Colonic mucosa (tissue), 4 donors: ENCODE data around the gene CNTFR. TPM values are rescaled to one million over a fixed set of nuclear protein-coding genes. Genes with fewer than 3 reads are reported as not detected.

ENCODE experiments used
- DNase-seq: peaks from one replicate; pipeline ENCODE4 v3.0.0-alpha.2; 2020
- H3K27ac ChIP-seq: fragments of 200-600 bp; one replicate; pipeline ENCODE4 v1.8.0; 2021
- H3K27me3 ChIP-seq: fragments of 200-600 bp; one replicate; pipeline ENCODE4 v1.8.0; 2021
- H3K36me3 ChIP-seq: fragments of 200-600 bp; one replicate; pipeline ENCODE4 v1.8.0; 2021
- H3K4me1 ChIP-seq: fragments of 200-600 bp; one replicate; pipeline ENCODE4 v1.8.0; 2021; ENCODE audit warnings: mild to moderate bottlenecking
- H3K4me3 ChIP-seq: fragments of 200-600 bp; one replicate; pipeline ENCODE4 v1.8.0; 2021
- H3K9ac ChIP-seq, 2 donors: one replicate each; pipeline ENCODE4 v1.7.0; 2013; ENCODE audit warnings: control low read depth in 2 of 2, low read depth in 2 of 2, low read length in 2 of 2
- H3K9me3 ChIP-seq: fragments of 200-600 bp; one replicate; pipeline ENCODE4 v1.8.0; 2021
- CTCF ChIP-seq: fragments of 200-600 bp; IDR thresholded peaks from one replicate; pipeline ENCODE4 v1.8.0; 2022; ENCODE audit warnings: antibody characterized with exemption, mild to moderate bottlenecking
- intact Hi-C: fragments of 100-400 bp; cut with DNase I; formaldehyde crosslinking; loops from one replicate; pipeline ENCODE4 v1.14.1; 2022
- total RNA-seq, 2 donors: library from RNA; stranded (reverse); fragmentation: NEBNext Ultra II Directional in 1 of 2; extraction: Animal tissue kit (Norgen Biotek cat#: 25700) in 1 of 2; gene quantifications; one replicate each; pipeline ENCODE4 v1.2.1, GENCODE V29; 2021
- donor health status: healthy.
- donor health status: DM: no; HTN: no; CAD: no.
- donor health status: DM: no; HTN: no; CAD: no.

The CNTFR gene
- total RNA-seq, 2 donors from 2014 or later: 1.8 to 1.9 TPM

- no peak for TF ChIP-seq CTCF
- DNase-seq: no peak
- Histone ChIP-seq H3K9me3 (no peaks in the 10 kb centered on the region), H3K4me3 (no peak overlapping the region), H3K27ac (no peak overlapping the region), H3K4me1 (peaks cover 8% of the 10 kb centered on the region), H3K27me3 (peaks cover 64% of the 10 kb centered on the region), H3K9ac (no peak overlapping the region), H3K36me3 (no peaks in the 10 kb centered on the region)
- intact Hi-C loops: no loop called here
Measured at GRCh38 chr9:34623374-34624235, 34.1 kb upstream of the CNTFR start.

GRCh38 chr9:34620061-34620994, 30.8 kb upstream of the CNTFR start, which contains the start of gene DCTN3:
DCTN3 (minus strand) TSS chr9:34620495; CDS start chr9:34620464, 31 bp downstream.
- H3K27ac ChIP-seq: no peak within 1 kb of the TSS
- peak; percentile 94 for DNase-seq
- no peaks in the 10 kb centered on the region for H3K9me3 ChIP-seq
- TF ChIP-seq CTCF: no peak
- peaks cover 14% of the 10 kb centered on the region for H3K36me3 ChIP-seq
- intact Hi-C loops: no loop called here
- peaks cover 33% of the 10 kb centered on the region for H3K27me3 ChIP-seq
- H3K9ac ChIP-seq: peak within 1 kb of the TSS; percentile 88 to 89
- H3K4me3 ChIP-seq: peak within 1 kb of the TSS; percentile 91
- H3K4me1 ChIP-seq: peaks cover 8% of the 10 kb centered on the region

GRCh38 chr9:34615132-34615531, 25.6 kb upstream of the CNTFR start:
- Histone ChIP-seq H3K9me3 (no peaks in the 10 kb centered on the region), H3K27me3 (no peaks in the 10 kb centered on the region), H3K4me3 (no peak overlapping the region), H3K9ac (no peak overlapping the region), H3K27ac (no peak overlapping the region), H3K36me3 (peaks cover 14% of the 10 kb centered on the region), H3K4me1 (peaks cover 8% of the 10 kb centered on the region)
- TF ChIP-seq CTCF: no peak
- intact Hi-C loops: no loop called here
- DNase-seq: no peak

- no peaks in the 10 kb centered on the region for H3K4me1 ChIP-seq
- no peaks in the 10 kb centered on the region for H3K27me3 ChIP-seq
- H3K36me3 ChIP-seq: peaks cover 14% of the 10 kb centered on the region
- DNase-seq: peak; percentile 90
- H3K9ac ChIP-seq: peak overlapping the region; percentile 46 to 84
- TF ChIP-seq CTCF: peak; percentile 89
- peak overlapping the region; percentile 73 for H3K27ac ChIP-seq
- peak overlapping the region; percentile 60 for H3K4me3 ChIP-seq
- intact Hi-C loops: no loop called here
- no peaks in the 10 kb centered on the region for H3K9me3 ChIP-seq
Measured at GRCh38 chr9:34612788-34613390, 23.4 kb upstream of the CNTFR start.
